Activated B cell treated with CpG ODN at 0.5 μM for 24 hours (primary cell): ENCODE data around the gene NXPE3. TPM values are rescaled to one million over a fixed set of nuclear protein-coding genes. Genes with fewer than 3 reads are reported as not detected.

Source experiments
- ATAC-seq: fragments of 200-7000 bp; cut with Tn5 transposase; one replicate; pipeline ENCODE4 v1.10.0; 2021; ENCODE audit warnings: low read depth, mild to moderate bottlenecking, moderate library complexity
- CTCF ChIA-PET: fragments of 350-600 bp; sonication (Branson Sonifier 250); formaldehyde crosslinking; loops from one replicate; lab custom pipeline; 2021; ENCODE audit warnings: antibody characterized with exemption; lab: Charles Lee
- POLR2A ChIA-PET: fragments of 350-600 bp; sonication (Branson Sonifier 250); formaldehyde crosslinking; loops from one replicate; lab custom pipeline; 2021; ENCODE audit warnings: antibody characterized with exemption; lab: Charles Lee
- DNase-seq: peaks from one replicate; pipeline ENCODE4 v3.0.0; 2022
- H3K27ac Mint-ChIP-seq: one replicate; pipeline ENCODE4 v1.8.0; 2020; ENCODE audit warnings: mixed read lengths
- H3K27me3 Mint-ChIP-seq: one replicate; pipeline ENCODE4 v1.8.0; 2021; ENCODE audit warnings: mixed read lengths
- H3K36me3 Mint-ChIP-seq: one replicate; pipeline ENCODE4 v1.8.0; 2021; ENCODE audit warnings: low read depth, mixed read lengths
- H3K4me1 Mint-ChIP-seq: one replicate; pipeline ENCODE4 v1.8.0; 2021; ENCODE audit warnings: mixed read lengths
- H3K4me3 Mint-ChIP-seq: one replicate; pipeline ENCODE4 v1.8.0; 2020; ENCODE audit warnings: mild to moderate bottlenecking, mixed read lengths
- H3K9me3 Mint-ChIP-seq: one replicate; pipeline ENCODE4 v1.8.0; 2020; ENCODE audit warnings: mixed read lengths
- intact Hi-C: fragments of 100-400 bp; cut with micrococcal nuclease; formaldehyde crosslinking; loops from one replicate; pipeline ENCODE4 v1.15.1; 2024
- total RNA-seq: library from RNA; stranded (reverse); gene quantifications from 2 replicates; pipeline ENCODE4 v1.2.3, GENCODE V29; 2022
- TF ChIP-seq, protein P1 (sequence below): fragments of 200-600 bp; IDR thresholded peaks from one replicate; pipeline ENCODE4 v1.8.0; 2022; ENCODE audit warnings: antibody characterized with exemption, mild to moderate bottlenecking

The NXPE3 gene
- total RNA-seq, 1 donor from 2014 or later = 15.8 TPM

- ChIA-PET CTCF (interaction anchor here (0.5 to 17.3 kb wide), 15 partner anchors 8 to 730 kb away, joined by 3 to 847 read pairs (median 4); partner anchors contain the start of gene NFKBIZ), POLR2A (interaction anchor here (0.6 to 2.4 kb wide), 7 partner anchors 9 to 725 kb away, joined by 3 to 23 read pairs (median 3); no protein-coding TSS in a partner anchor)
- Mint-ChIP-seq H3K27ac (no peak overlapping the region), H3K9me3 (no peaks in the 10 kb centered on the region), H3K4me1 (peaks cover 37% of the 10 kb centered on the region), H3K36me3 (peaks cover 12% of the 10 kb centered on the region), H3K4me3 (no peak overlapping the region), H3K27me3 (no peaks in the 10 kb centered on the region)
- intact Hi-C loops = loop anchor here (1.0 to 5.0 kb wide), 4 partner anchors 128 to 864 kb away; no protein-coding TSS in a partner anchor
- TF ChIP-seq, protein P1, sequence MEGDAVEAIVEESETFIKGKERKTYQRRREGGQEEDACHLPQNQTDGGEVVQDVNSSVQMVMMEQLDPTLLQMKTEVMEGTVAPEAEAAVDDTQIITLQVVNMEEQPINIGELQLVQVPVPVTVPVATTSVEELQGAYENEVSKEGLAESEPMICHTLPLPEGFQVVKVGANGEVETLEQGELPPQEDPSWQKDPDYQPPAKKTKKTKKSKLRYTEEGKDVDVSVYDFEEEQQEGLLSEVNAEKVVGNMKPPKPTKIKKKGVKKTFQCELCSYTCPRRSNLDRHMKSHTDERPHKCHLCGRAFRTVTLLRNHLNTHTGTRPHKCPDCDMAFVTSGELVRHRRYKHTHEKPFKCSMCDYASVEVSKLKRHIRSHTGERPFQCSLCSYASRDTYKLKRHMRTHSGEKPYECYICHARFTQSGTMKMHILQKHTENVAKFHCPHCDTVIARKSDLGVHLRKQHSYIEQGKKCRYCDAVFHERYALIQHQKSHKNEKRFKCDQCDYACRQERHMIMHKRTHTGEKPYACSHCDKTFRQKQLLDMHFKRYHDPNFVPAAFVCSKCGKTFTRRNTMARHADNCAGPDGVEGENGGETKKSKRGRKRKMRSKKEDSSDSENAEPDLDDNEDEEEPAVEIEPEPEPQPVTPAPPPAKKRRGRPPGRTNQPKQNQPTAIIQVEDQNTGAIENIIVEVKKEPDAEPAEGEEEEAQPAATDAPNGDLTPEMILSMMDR = peak; percentile 59
- peak; percentile 82 for ATAC-seq
- DNase-seq = no peak
Measured at GRCh38 chr3:101809178-101810021, 30.4 kb downstream of the NXPE3 start.

DNA sequence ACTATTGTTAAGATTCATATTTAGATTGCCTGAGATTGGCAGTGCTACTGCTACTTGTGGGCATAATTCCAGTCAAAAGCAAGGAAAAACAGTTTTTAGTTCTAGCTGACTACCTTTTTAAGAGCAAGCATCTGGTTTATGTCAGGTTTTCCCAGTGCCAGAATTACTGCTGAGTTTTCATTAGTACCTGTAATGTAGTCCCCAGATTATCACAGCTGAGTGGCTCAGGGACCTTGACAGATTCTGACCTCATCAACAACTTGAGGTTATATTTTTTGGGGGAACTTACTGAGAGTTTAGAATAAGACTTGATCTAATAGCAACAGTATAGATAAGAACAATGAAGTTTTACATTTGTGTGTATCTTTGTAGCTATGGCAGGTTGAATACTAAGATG, 31.0 kb downstream of the NXPE3 start:
- ChIA-PET CTCF (interaction anchor here (0.8 to 17.3 kb wide), 11 partner anchors 9 to 729 kb away, joined by 3 to 847 read pairs (median 4); no protein-coding TSS in a partner anchor), POLR2A (interaction anchor here (0.6 to 2.4 kb wide), 6 partner anchors 18 to 725 kb away, joined by 3 to 23 read pairs (median 4); no protein-coding TSS in a partner anchor)
- H3K36me3 Mint-ChIP-seq = peaks cover 11% of the 10 kb centered on the region
- intact Hi-C loops = loop anchor here (5.0 kb wide), 1 partner anchor 127 kb away; no protein-coding TSS in a partner anchor
- no peaks in the 10 kb centered on the region for H3K9me3 Mint-ChIP-seq
- H3K27me3 Mint-ChIP-seq = no peaks in the 10 kb centered on the region
- H3K27ac Mint-ChIP-seq = no peak overlapping the region
- no peak for ATAC-seq
- TF ChIP-seq, protein P1 = no peak
- no peak for DNase-seq
- no peak overlapping the region for H3K4me3 Mint-ChIP-seq
- H3K4me1 Mint-ChIP-seq = peaks cover 44% of the 10 kb centered on the region

DNA sequence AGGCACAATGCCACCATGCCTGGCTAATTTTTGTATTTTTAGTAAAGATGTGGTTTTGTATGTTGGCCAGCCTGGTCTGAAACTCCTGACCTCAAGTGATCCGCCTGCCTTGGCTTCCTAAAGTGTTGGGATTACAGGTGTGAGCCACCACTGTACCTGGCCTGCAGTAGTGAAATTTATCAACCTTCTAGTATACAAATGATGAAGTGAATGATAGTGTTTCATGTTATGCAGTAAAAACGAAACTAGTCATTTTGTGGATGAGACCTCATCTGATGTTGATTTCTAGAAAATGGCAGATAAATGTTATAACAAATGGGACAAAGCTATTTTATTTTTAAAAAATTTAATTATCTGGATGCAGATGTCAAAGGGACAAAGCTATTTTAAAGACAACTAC, 32.9 kb downstream of the NXPE3 start:
- intact Hi-C loops = loop anchor here (5.0 kb wide), 1 partner anchor 125 kb away; no protein-coding TSS in a partner anchor
- Mint-ChIP-seq H3K9me3 (no peaks in the 10 kb centered on the region), H3K27ac (no peak overlapping the region), H3K27me3 (no peaks in the 10 kb centered on the region), H3K36me3 (peaks cover 3% of the 10 kb centered on the region), H3K4me1 (peaks cover 60% of the 10 kb centered on the region), H3K4me3 (no peak overlapping the region)
- no peak for ATAC-seq
- TF ChIP-seq, protein P1 = no peak
- ChIA-PET POLR2A (interaction anchor here (0.6 to 2.2 kb wide), 8 partner anchors 33 to 413 kb away, joined by 3 to 20 read pairs (median 10); partner anchors contain the start of gene NFKBIZ), CTCF (interaction anchor here (0.9 to 17.3 kb wide), 9 partner anchors 9 to 725 kb away, joined by 3 to 847 read pairs (median 4); no protein-coding TSS in a partner anchor)
- no peak for DNase-seq

- ChIA-PET CTCF (interaction anchor here (0.7 to 17.3 kb wide), 12 partner anchors 8 to 728 kb away, joined by 3 to 847 read pairs (median 6); no protein-coding TSS in a partner anchor), POLR2A (interaction anchor here (0.7 to 2.2 kb wide), 6 partner anchors 32 to 412 kb away, joined by 3 to 20 read pairs (median 6); partner anchors contain the start of genes NFKBIZ and NXPE3)
- H3K4me3 Mint-ChIP-seq = no peak overlapping the region
- intact Hi-C loops = loop anchor here (1.0 to 5.0 kb wide), 3 partner anchors 37 to 412 kb away; no protein-coding TSS in a partner anchor
- no peak overlapping the region for H3K27ac Mint-ChIP-seq
- ATAC-seq = no peak
- H3K27me3 Mint-ChIP-seq = no peaks in the 10 kb centered on the region
- no peaks in the 10 kb centered on the region for H3K9me3 Mint-ChIP-seq
- no peak for DNase-seq
- H3K4me1 Mint-ChIP-seq = peaks cover 70% of the 10 kb centered on the region
- TF ChIP-seq, protein P1 = no peak
- peaks cover 2% of the 10 kb centered on the region for H3K36me3 Mint-ChIP-seq
Measured at GRCh38 chr3:101812895-101813294, 33.9 kb downstream of the NXPE3 start.
